Measurements from ENCODE around the gene CGB7.

CGB7 gene

DNA sequence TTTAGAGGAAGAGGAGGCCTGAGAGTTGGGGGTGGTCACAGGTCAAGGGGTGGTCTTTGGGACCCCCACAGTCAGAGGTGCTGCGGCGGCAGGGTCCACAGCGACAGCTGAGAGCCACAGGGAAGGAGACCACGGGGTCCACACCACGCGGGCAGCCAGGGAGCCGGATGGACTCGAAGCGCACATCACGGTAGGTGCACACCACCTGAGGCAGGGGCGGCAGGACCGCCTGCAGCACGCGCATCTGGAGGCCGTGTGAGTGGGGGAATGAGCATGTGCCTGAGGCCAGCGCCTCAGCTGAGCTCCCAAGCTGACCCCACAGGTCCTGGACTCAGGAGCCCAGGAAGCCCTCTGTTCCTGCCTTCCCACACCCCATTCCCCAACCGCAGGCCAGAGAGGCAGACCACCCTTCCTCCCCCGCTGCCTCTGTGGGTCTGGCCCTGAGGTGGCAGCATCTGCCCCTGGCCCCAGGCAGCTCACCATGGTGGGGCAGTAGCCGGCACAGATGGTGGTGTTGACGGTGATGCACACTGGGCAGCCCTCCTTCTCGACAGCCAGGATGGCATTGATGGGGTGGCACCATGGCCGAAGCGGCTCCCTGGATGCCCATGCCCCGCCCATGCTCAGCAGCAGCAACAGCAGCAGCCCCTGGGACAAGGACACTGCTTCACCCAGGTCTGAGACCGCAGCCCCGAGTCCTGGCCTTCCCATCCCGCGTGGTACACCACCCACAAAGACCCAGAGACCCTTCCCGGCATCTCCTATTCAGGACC is 41.3 kb downstream of the CGB7 start:
- DNase-seq (ENCODE audit: low spot score), result no peak

- no peak for DNase-seq (ENCODE audit: low spot score)
Observed at GRCh38 chr19:49014870-49015255, 42.7 kb downstream of the CGB7 start.

DNA sequence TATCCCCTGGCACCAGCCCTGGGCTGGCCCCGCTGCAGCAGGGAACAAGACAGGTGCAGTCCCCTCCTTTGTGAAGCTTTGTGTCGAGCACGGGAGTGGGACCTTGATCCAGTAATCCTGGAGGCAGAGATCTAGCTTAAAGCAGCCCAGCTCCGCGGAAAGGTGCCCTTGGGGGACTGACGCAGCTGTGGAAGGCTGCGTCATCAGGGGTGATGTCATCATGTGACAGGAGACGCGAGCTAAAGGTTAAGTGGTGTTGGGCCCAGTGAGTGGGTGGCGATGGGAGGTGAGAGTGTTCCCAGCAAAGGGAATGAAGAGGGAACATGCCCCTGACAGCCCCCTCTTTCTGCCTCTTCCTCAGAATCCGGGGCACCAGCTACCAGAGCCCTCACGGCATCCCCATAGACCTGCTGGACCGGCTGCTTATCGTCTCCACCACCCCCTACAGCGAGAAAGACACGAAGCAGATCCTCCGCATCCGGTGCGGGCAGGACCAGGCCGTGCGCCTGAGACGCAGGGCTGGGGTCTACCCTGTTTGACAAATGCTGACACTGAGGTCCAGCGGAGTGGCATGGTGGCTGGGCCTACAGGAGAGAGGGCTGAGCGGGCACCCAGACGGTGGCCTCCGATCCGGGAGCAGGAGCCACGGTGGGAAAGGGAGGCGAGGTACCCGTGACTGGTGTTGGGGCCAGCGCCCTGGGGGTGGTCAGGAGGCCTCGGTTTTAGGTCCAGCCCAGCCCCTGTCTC is 43.3 kb downstream of the CGB7 start:
- no peak for DNase-seq (ENCODE audit: low spot score)

- no peak for DNase-seq (ENCODE audit: low spot score)
Observed at GRCh38 chr19:49011194-49011593, 46.4 kb downstream of the CGB7 start.

DNA sequence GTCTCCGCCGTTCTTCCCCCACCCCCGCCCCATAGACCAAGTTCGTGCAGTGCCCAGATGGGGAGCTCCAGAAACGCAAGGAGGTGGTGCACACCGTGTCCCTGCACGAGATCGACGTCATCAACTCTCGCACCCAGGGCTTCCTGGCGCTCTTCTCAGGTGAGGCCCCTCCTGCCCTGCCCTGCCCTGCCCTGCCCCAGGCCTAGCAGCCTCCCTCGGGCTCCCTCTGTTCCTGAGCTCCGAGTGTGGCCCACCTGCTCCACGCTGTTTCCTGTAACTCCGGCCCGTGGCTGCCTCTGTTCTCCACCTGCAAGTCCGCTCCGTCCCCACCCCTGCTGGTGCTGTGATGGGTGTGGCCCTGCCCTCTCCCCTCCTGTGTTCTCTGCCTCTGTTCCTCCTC is 47.1 kb downstream of the CGB7 start:
- DNase-seq (ENCODE audit: low spot score), result no peak

DNA sequence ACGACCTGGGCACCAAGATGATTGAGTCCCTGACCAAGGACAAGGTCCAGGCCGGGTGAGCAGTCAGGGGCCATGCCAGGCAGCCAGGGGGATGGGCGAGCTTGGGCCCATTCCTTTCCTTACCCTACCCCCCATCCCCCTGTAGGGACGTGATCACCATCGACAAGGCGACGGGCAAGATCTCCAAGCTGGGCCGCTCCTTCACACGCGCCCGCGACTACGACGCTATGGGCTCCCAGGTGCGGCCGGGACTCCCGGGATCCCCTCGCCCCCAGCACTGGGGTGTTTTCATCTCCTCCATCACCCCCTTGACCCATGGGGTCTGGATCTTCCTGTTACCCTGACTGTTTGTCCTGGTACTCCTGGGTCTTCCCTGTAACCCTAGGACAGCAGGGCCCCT is 47.7 kb downstream of the CGB7 start:
- DNase-seq (ENCODE audit: low spot score), result no peak

GRCh38 chr19:49006905-49007304 is 50.6 kb downstream of the CGB7 start:
- no peak for DNase-seq (ENCODE audit: low spot score)

- no peak for DNase-seq (ENCODE audit: low spot score)
Observed at GRCh38 chr19:49004964-49005614, 52.5 kb downstream of the CGB7 start.
